Activated CD8-positive, alpha-beta T cell treated with anti-CD3 and anti-CD28 coated beads for 36 hours (primary cell): ENCODE data around the gene RAB5B. TPM values are rescaled to one million over a fixed set of nuclear protein-coding genes. Genes with fewer than 3 reads are reported as not detected.
A peak's percentile ranks its signal among the peaks of the same experiment; 100 is the strongest.

Source experiments
- ATAC-seq: fragments of 200-7000 bp; cut with Tn5 transposase; one replicate; pipeline ENCODE4 v1.10.0; 2021; ENCODE audit warnings: mild to moderate bottlenecking, moderate library complexity
- CTCF ChIA-PET: fragments of 350-600 bp; sonication (Branson Sonifier 250); formaldehyde crosslinking; loops from one replicate; lab custom pipeline; 2021; ENCODE audit warnings: antibody characterized with exemption; lab: Charles Lee
- POLR2A ChIA-PET: fragments of 350-600 bp; sonication (Branson Sonifier 250); formaldehyde crosslinking; loops from one replicate; lab custom pipeline; 2021; ENCODE audit warnings: antibody characterized with exemption; lab: Charles Lee
- DNase-seq: peaks from one replicate; pipeline ENCODE4 v3.0.0-alpha.2; 2020
- H3K27ac Mint-ChIP-seq: one replicate; pipeline ENCODE4 v1.8.0; 2021; ENCODE audit warnings: mild to moderate bottlenecking, mixed read lengths
- H3K27me3 Mint-ChIP-seq: one replicate; pipeline ENCODE4 v1.8.0; 2021; ENCODE audit warnings: mixed read lengths
- H3K36me3 Mint-ChIP-seq: one replicate; pipeline ENCODE4 v1.8.0; 2021; ENCODE audit warnings: low read depth, mixed read lengths
- H3K4me1 Mint-ChIP-seq: one replicate; pipeline ENCODE4 v1.8.0; 2021; ENCODE audit warnings: low read depth, mixed read lengths
- H3K4me3 Mint-ChIP-seq: one replicate; pipeline ENCODE4 v1.8.0; 2021; ENCODE audit warnings: mild to moderate bottlenecking, moderate library complexity, mixed read lengths
- H3K9me3 Mint-ChIP-seq: one replicate; pipeline ENCODE4 v1.8.0; 2021; ENCODE audit warnings: mixed read lengths
- CTCF ChIP-seq: fragments of 200-600 bp; IDR thresholded peaks from one replicate; pipeline ENCODE4 v1.8.0; 2022; ENCODE audit warnings: antibody characterized with exemption, mild to moderate bottlenecking
- intact Hi-C: fragments of 100-400 bp; cut with micrococcal nuclease; formaldehyde crosslinking; loops from one replicate; pipeline ENCODE4 v1.10.0; 2022
- total RNA-seq, 2 experiments: library from RNA; stranded (reverse); gene quantifications; one replicate each; pipeline ENCODE4 v1.2.3, GENCODE V29; 2021

RAB5B gene
- total RNA-seq, 2 experiments from 2014 or later = 26.0 to 32.4 TPM

DNA sequence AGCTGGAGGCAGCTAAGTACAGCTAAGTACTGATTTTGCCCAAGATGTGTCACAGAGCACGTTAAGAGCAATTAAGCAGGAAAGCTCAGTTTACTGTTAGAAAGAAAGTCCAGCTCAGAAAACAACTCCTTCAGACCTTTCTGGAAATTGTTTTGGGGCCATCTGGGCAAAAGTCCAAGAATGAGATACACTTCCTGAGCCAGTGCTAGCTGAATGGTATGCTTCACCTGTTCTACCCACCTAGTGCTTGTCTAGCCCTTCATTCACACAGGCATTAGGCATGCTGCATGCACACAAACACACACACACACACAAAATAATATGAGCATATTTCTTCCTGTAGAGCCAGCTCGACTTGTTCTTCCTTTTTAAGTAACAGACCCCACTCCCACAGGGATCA lies 40.3 kb downstream of the RAB5B start:
- DNase-seq (no peak), ATAC-seq (no peak)
- no peak overlapping the region for H3K27ac Mint-ChIP-seq
- peaks cover 3% of the 10 kb centered on the region for H3K36me3 Mint-ChIP-seq
- ChIA-PET POLR2A (no interaction called here), CTCF (interaction anchor here (1.2 to 11.7 kb wide), 4 partner anchors 8 to 41 kb away, joined by 3 to 81 read pairs (median 9); partner anchors contain the start of genes RAB5B and SUOX)
- no peaks in the 10 kb centered on the region for H3K9me3 Mint-ChIP-seq
- H3K27me3 Mint-ChIP-seq = no peaks in the 10 kb centered on the region
- peaks cover 36% of the 10 kb centered on the region for H3K4me1 Mint-ChIP-seq
- intact Hi-C loops = no loop called here
- TF ChIP-seq CTCF = no peak
- no peak overlapping the region for H3K4me3 Mint-ChIP-seq

DNA sequence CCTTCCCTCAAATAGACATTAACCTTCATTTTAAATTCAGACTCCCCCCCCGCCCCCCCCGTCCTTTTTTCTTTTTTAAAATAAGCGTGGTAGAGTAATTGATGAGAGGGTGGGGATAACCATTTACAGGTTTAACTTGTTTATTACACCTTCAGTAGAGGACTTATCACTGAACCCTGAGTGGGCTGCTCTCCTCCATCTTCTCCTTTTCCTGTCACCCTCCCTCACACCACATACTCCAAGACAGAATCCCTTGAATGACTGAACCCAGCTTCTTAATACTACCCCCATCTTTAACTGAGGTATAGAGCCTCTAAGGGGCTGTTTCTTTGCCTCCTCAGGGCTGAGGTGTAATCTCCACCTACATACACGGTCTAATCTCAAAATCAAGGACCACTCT lies 43.3 kb downstream of the RAB5B start:
- H3K9me3 Mint-ChIP-seq = no peaks in the 10 kb centered on the region
- ChIA-PET POLR2A (interaction anchor here (3.1 kb wide), 1 partner anchor 29 kb away, joined by 14 read pairs; no protein-coding TSS in a partner anchor), CTCF (interaction anchor here (1.5 to 3.8 kb wide), 2 partner anchors 12 to 21 kb away, joined by 5 to 28 read pairs; no protein-coding TSS in a partner anchor)
- no peaks in the 10 kb centered on the region for H3K27me3 Mint-ChIP-seq
- DNase-seq (no peak), ATAC-seq (no peak)
- no peak overlapping the region for H3K27ac Mint-ChIP-seq
- H3K4me1 Mint-ChIP-seq = peaks cover 33% of the 10 kb centered on the region
- H3K4me3 Mint-ChIP-seq = no peak overlapping the region
- H3K36me3 Mint-ChIP-seq = peaks cover 8% of the 10 kb centered on the region
- intact Hi-C loops = no loop called here
- no peak for TF ChIP-seq CTCF

- Mint-ChIP-seq H3K4me1 (peaks cover 35% of the 10 kb centered on the region), H3K36me3 (peaks cover 8% of the 10 kb centered on the region), H3K27ac (no peak overlapping the region), H3K9me3 (no peaks in the 10 kb centered on the region), H3K27me3 (no peaks in the 10 kb centered on the region), H3K4me3 (no peak overlapping the region)
- ChIA-PET CTCF (interaction anchor here (1.5 to 3.8 kb wide), 3 partner anchors 11 to 28 kb away, joined by 5 to 28 read pairs (median 7); no protein-coding TSS in a partner anchor), POLR2A (interaction anchor here (0.7 to 3.1 kb wide), 4 partner anchors 9 to 61 kb away, joined by 3 to 14 read pairs (median 4); no protein-coding TSS in a partner anchor)
- no peak for TF ChIP-seq CTCF
- ATAC-seq = no peak
- no peak for DNase-seq
- intact Hi-C loops = no loop called here
Observed at GRCh38 chr12:56018356-56018755, 44.5 kb downstream of the RAB5B start.

- intact Hi-C loops = no loop called here
- no peak for TF ChIP-seq CTCF
- DNase-seq = peak; percentile 43
- peak within 1 kb of the TSS; percentile 87 for H3K4me3 Mint-ChIP-seq
- H3K27me3 Mint-ChIP-seq = no peaks in the 10 kb centered on the region
- ChIA-PET POLR2A (interaction anchor here (0.7 to 2.3 kb wide), 6 partner anchors 10 to 90 kb away, joined by 3 to 15 read pairs (median 4); partner anchors contain the start of gene DGKA), CTCF (interaction anchor here (0.7 to 3.8 kb wide), 4 partner anchors 8 to 95 kb away, joined by 3 to 28 read pairs (median 8); no protein-coding TSS in a partner anchor)
- peaks cover 19% of the 10 kb centered on the region for H3K36me3 Mint-ChIP-seq
- H3K4me1 Mint-ChIP-seq = peaks cover 31% of the 10 kb centered on the region
- peak; percentile 43 for ATAC-seq
- H3K27ac Mint-ChIP-seq = peak within 1 kb of the TSS; percentile 89
- H3K9me3 Mint-ChIP-seq = no peaks in the 10 kb centered on the region
Observed at GRCh38 chr12:56020423-56021184, 46.7 kb downstream of the RAB5B start, which contains the start of gene IKZF4. IKZF4 (plus strand) TSS chr12:56021043; CDS start chr12:56021494, 451 bp downstream.
